ENCODE measurements around the gene HABP2.

GRCh38 chr10:113552701-113553100 lies at the start of gene HABP2:
- TF ChIP-seq POLR2A (IDR thresholded peaks at IDR 0.05) (no peak), CTCF (IDR thresholded peaks at IDR 0.05) (no peak), POLR2AphosphoS5 (IDR thresholded peaks at IDR 0.05) (no peak)

Measured in gastroesophageal sphincter (tissue), 3 donors.